NCI-H524 treated with DMSO at 0.1 percent for 48 hours (cell line): ENCODE results near the gene WDR87.
A peak's percentile ranks its signal among the peaks of the same experiment; 100 is the strongest.
"Not testable (repeated sequence)": the region's sequence is repeated elsewhere in the genome, so short reads cannot be mapped to it uniquely, and the experiment has no call there.

Experiments used
- DNase-seq: peaks from one replicate; lab custom pipeline; 2025; lab: John Stamatoyannopoulos, UW

Gene WDR87

GRCh38 chr19:37930416-37930815, 24.0 kb upstream of the WDR87 start:
- no peak for DNase-seq

GRCh38 chr19:37929355-37929923, 23.0 kb upstream of the WDR87 start:
- DNase-seq: peak; percentile 13

GRCh38 chr19:37928527-37929286, 22.3 kb upstream of the WDR87 start:
- DNase-seq: no peak

GRCh38 chr19:37926711-37927110, 20.3 kb upstream of the WDR87 start:
- no peak for DNase-seq

GRCh38 chr19:37926255-37926654, 19.9 kb upstream of the WDR87 start:
- no peak for DNase-seq

- DNase-seq: no peak
Measured at GRCh38 chr19:37925212-37925611, 18.8 kb upstream of the WDR87 start.

GRCh38 chr19:37924573-37924972, 18.2 kb upstream of the WDR87 start:
- not testable (repeated sequence) for DNase-seq

- no peak for DNase-seq
Measured at GRCh38 chr19:37920591-37921450, 14.4 kb upstream of the WDR87 start.

GRCh38 chr19:37914908-37915307, 8.5 kb upstream of the WDR87 start:
- DNase-seq: no peak

GRCh38 chr19:37909661-37910199, 3.3 kb upstream of the WDR87 start:
- DNase-seq: no peak

- peak; percentile 85 for DNase-seq
Measured at GRCh38 chr19:37907735-37908455, 1.5 kb upstream of the WDR87 start.

GRCh38 chr19:37906869-37907734, 708 bp upstream of the WDR87 start, which contains the start of gene SIPA1L3:
SIPA1L3 (plus strand) TSS chr19:37907208; CDS start chr19:38081566, 174,358 bp downstream.
- peak; percentile 93 for DNase-seq

- DNase-seq: no peak
Measured at GRCh38 chr19:37903096-37903495, 3.3 kb downstream of the WDR87 start.

GRCh38 chr19:37902668-37903067, 3.7 kb downstream of the WDR87 start:
- peak; percentile 54 for DNase-seq

GRCh38 chr19:37899966-37900365, 6.4 kb downstream of the WDR87 start:
- DNase-seq: no peak

- DNase-seq: no peak
Measured at GRCh38 chr19:37899453-37899852, 6.9 kb downstream of the WDR87 start.

- no peak for DNase-seq
Measured at GRCh38 chr19:37896180-37896579, 10.2 kb downstream of the WDR87 start.

GRCh38 chr19:37893845-37894575, 12.4 kb downstream of the WDR87 start:
- DNase-seq: no peak

GRCh38 chr19:37886571-37886970, 19.8 kb downstream of the WDR87 start:
- no peak for DNase-seq

GRCh38 chr19:37885392-37885791, 21.0 kb downstream of the WDR87 start:
- no peak for DNase-seq
